Liver (tissue), 9 donors: ENCODE data around the gene ANP32A. TPM values are rescaled to one million over a fixed set of nuclear protein-coding genes. Genes with fewer than 3 reads are reported as not detected.
A peak's percentile ranks its signal among the peaks of the same experiment; 100 is the strongest.

Source experiments
- DNase-seq: peaks from one replicate; pipeline ENCODE4 v3.0.0-alpha.2; 2017; ENCODE audit warnings: low spot score
- H3K27ac ChIP-seq, 2 donors: one replicate each; pipeline ENCODE4 v1.7.0; 2013; ENCODE audit warnings: inconsistent platforms in 2 of 2, low read length in 2 of 2, control low read depth in 1 of 2, low read depth in 1 of 2, mild to moderate bottlenecking in 1 of 2
- H3K27me3 ChIP-seq, 4 donors: one replicate each; pipeline versions ENCODE4 v1.6.1 to v1.7.0; 2013; ENCODE audit warnings: low read length in 3 of 4, inconsistent platforms in 1 of 4, mild to moderate bottlenecking in 1 of 4, moderate library complexity in 1 of 4; ENCODE audit not compliant: control insufficient read depth in 4 of 4, insufficient read depth in 4 of 4
- H3K36me3 ChIP-seq, 4 donors: one replicate each; pipeline versions ENCODE4 v1.6.1 to v1.7.0; 2013; ENCODE audit warnings: low read length in 3 of 4, mild to moderate bottlenecking in 3 of 4, low read depth in 1 of 4, moderate library complexity in 1 of 4; ENCODE audit not compliant: control insufficient read depth in 4 of 4, insufficient read depth in 3 of 4
- H3K4me1 ChIP-seq, 4 donors: one replicate each; pipeline versions ENCODE4 v1.6.1 to v1.7.0; 2013; ENCODE audit warnings: low read length in 3 of 4, mild to moderate bottlenecking in 3 of 4, moderate library complexity in 1 of 4; ENCODE audit not compliant: control insufficient read depth in 4 of 4, insufficient read depth in 4 of 4
- H3K4me3 ChIP-seq, 3 donors: one replicate each; pipeline versions ENCODE4 v1.6.1 to v1.7.0; 2013; ENCODE audit warnings: low read length in 3 of 3, control low read depth in 1 of 3, low read depth in 1 of 3, mild to moderate bottlenecking in 1 of 3
- H3K9ac ChIP-seq, 2 donors: one replicate each; pipeline ENCODE4 v1.7.0; 2013; ENCODE audit warnings: low read length in 2 of 2, mild to moderate bottlenecking in 2 of 2, moderate library complexity in 2 of 2, control low read depth in 1 of 2, low read depth in 1 of 2
- H3K9me3 ChIP-seq, 4 donors: one replicate each; pipeline versions ENCODE4 v1.6.1 to v1.7.0; 2013; ENCODE audit warnings: low read length in 3 of 4; ENCODE audit not compliant: control insufficient read depth in 4 of 4
- ATF3 ChIP-seq: IDR thresholded peaks from 2 replicates; pipeline ENCODE4 v1.6.1; 2016; ENCODE audit warnings: antibody characterized with exemption
- EGR1 ChIP-seq, 2 donors: IDR thresholded peaks; 2 replicates each; pipeline ENCODE4 v1.6.1; 2016 to 2018; ENCODE audit warnings: antibody characterized with exemption in 2 of 2, low read depth in 2 of 2
- FOXA1 ChIP-seq: IDR thresholded peaks from 2 replicates; pipeline ENCODE4 v1.6.1; 2016; ENCODE audit warnings: antibody characterized with exemption
- FOXA2 ChIP-seq: IDR thresholded peaks from 2 replicates; pipeline ENCODE4 v1.6.1; 2016; ENCODE audit warnings: antibody characterized with exemption
- HNF4A ChIP-seq, 2 donors: conservative IDR thresholded peaks; 2 replicates each; pipeline ENCODE4 v1.6.1; 2016; ENCODE audit warnings: antibody characterized with exemption in 2 of 2, mild to moderate bottlenecking in 2 of 2
- JUND ChIP-seq, 2 donors: IDR thresholded peaks; 2 replicates each; pipeline ENCODE4 v1.6.1; 2016; ENCODE audit warnings: antibody characterized with exemption in 2 of 2
- MAX ChIP-seq: IDR thresholded peaks from 2 replicates; pipeline ENCODE4 v1.6.1; 2016; ENCODE audit warnings: antibody characterized with exemption
- NR2F2 ChIP-seq: IDR thresholded peaks from 2 replicates; pipeline ENCODE4 v1.6.1; 2016; ENCODE audit warnings: antibody characterized with exemption
- RAD21 ChIP-seq, 2 donors: IDR thresholded peaks; 2 replicates each; pipeline ENCODE4 v1.6.1; 2016; ENCODE audit warnings: antibody characterized with exemption in 2 of 2, mild to moderate bottlenecking in 2 of 2
- REST ChIP-seq: IDR thresholded peaks from 2 replicates; pipeline ENCODE4 v1.6.1; 2016; ENCODE audit warnings: antibody characterized with exemption, mild to moderate bottlenecking
- RXRA ChIP-seq, 2 donors: IDR thresholded peaks; 2 replicates each; pipeline ENCODE4 v1.6.1; 2017 to 2018; ENCODE audit warnings: antibody characterized with exemption in 2 of 2, mild to moderate bottlenecking in 1 of 2
- SP1 ChIP-seq: IDR thresholded peaks from 2 replicates; pipeline ENCODE4 v1.6.1; 2018; ENCODE audit warnings: antibody characterized with exemption, mild to moderate bottlenecking
- TAF1 ChIP-seq: conservative IDR thresholded peaks from 2 replicates; pipeline ENCODE4 v1.6.1; 2016; ENCODE audit warnings: antibody characterized with exemption, mild to moderate bottlenecking
- ZBTB33 ChIP-seq: IDR thresholded peaks from 2 replicates; pipeline ENCODE4 v1.6.1; 2016; ENCODE audit warnings: antibody characterized with exemption
- WGBS: extraction: QIAGEN DNeasy Blood & Tissue Kit; methylation state at CpG from one replicate; pipeline ENCODE4 v1.1.7; 2013; 5-methylcytosine and 5-hydroxymethylcytosine counted together
- polyA plus RNA-seq, 2 donors: library from polyadenylated mRNA; stranded (reverse) in 1 of 2; unstranded in 1 of 2; fragments of 200-250 nt in 1 of 2; fragments of >200 nt in 1 of 2; fragmentation: Nextera tagmentation in 1 of 2; extraction: Ambion mirVana in 1 of 2; gene quantifications; one replicate each; pipeline versions ENCODE4 v1.2.1 to v1.2.3, GENCODE V29; 2013 to 2015
- total RNA-seq, 2 donors: library from RNA; depleted of rRNA; stranded (reverse); fragments of >200 nt; gene quantifications; one replicate each; pipeline ENCODE4 v1.2.3, GENCODE V29; 2014
- TF ChIP-seq, protein P1 (sequence below): fragments of 150-350 bp; IDR thresholded peaks from 2 replicates; pipeline ENCODE4 v1.5.1; 2017; ENCODE audit warnings: improper control_type of control experiment, low read depth, low read length; ENCODE audit not compliant: missing input control
- donor health status: healthy.
- donor health status: healthy.
- donor health status: healthy.
- donor health status: healthy.
- donor health status: healthy.

ANP32A gene
- total and polyA plus RNA-seq, 4 donors: 30.5 to 60.4 (median 39.4) TPM

DNA sequence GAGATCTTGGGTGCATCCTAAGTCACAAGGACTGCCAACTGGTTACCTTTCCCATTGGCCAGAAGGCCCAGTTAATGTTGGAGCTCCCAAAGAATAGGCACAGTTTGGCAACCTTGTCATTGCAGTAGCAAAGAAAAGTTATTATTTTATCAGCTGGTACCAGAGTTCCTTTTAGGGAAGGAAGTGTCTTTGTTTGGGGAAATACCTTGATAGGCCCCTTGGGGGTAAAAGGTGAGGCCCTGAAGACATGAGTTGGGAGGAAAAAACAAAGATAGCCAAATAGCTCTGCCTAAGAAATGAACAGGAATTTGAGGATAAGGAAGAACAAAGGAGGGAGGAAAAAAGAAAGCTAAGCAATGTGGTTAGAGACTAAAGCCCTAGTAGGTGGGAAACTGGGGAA lies 85.8 kb downstream of the ANP32A start:
- Histone ChIP-seq H3K4me1 (no peaks in the 10 kb centered on the region), H3K27ac (no peak overlapping the region), H3K27me3 (no peaks in the 10 kb centered on the region), H3K9ac (no peak overlapping the region), H3K9me3 (no peaks in the 10 kb centered on the region), H3K36me3 (no peaks in the 10 kb centered on the region), H3K4me3 (no peak overlapping the region)
- no peak for DNase-seq
- no peak for TF ChIP-seq EGR1 (IDR thresholded peaks at IDR 0.05; ENCODE audit: low read depth in 2 of 2)
- TF ChIP-seq, protein P1, sequence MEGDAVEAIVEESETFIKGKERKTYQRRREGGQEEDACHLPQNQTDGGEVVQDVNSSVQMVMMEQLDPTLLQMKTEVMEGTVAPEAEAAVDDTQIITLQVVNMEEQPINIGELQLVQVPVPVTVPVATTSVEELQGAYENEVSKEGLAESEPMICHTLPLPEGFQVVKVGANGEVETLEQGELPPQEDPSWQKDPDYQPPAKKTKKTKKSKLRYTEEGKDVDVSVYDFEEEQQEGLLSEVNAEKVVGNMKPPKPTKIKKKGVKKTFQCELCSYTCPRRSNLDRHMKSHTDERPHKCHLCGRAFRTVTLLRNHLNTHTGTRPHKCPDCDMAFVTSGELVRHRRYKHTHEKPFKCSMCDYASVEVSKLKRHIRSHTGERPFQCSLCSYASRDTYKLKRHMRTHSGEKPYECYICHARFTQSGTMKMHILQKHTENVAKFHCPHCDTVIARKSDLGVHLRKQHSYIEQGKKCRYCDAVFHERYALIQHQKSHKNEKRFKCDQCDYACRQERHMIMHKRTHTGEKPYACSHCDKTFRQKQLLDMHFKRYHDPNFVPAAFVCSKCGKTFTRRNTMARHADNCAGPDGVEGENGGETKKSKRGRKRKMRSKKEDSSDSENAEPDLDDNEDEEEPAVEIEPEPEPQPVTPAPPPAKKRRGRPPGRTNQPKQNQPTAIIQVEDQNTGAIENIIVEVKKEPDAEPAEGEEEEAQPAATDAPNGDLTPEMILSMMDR: no peak
- no peak for TF ChIP-seq RXRA (IDR thresholded peaks at IDR 0.05)
- no peak for TF ChIP-seq TAF1
- no peak for TF ChIP-seq MAX
- TF ChIP-seq JUND (IDR thresholded peaks at IDR 0.05): no peak
- no peak for TF ChIP-seq FOXA2
- TF ChIP-seq ZBTB33: no peak
- no peak for TF ChIP-seq FOXA1

- no peaks in the 10 kb centered on the region for H3K9me3 ChIP-seq
- no peak for DNase-seq
- TF ChIP-seq HNF4A (conservative IDR thresholded peaks at IDR 0.05) (peak; percentile 17 to 37), SP1 (no peak)
- H3K4me3 ChIP-seq: no peak overlapping the region
- H3K27ac ChIP-seq: no peak overlapping the region
- H3K4me1 ChIP-seq: no peaks in the 10 kb centered on the region
- no peaks in the 10 kb centered on the region for H3K27me3 ChIP-seq
- no peak overlapping the region for H3K9ac ChIP-seq
- H3K36me3 ChIP-seq: no peaks in the 10 kb centered on the region
These were observed 86.3 kb downstream of the ANP32A start for GRCh38 chr15:68734352-68734751.

GRCh38 chr15:68733666-68734065 lies 87.0 kb downstream of the ANP32A start:
- Histone ChIP-seq H3K4me3 (no peak overlapping the region), H3K27ac (no peak overlapping the region), H3K27me3 (no peaks in the 10 kb centered on the region), H3K36me3 (no peaks in the 10 kb centered on the region), H3K9ac (no peak overlapping the region), H3K9me3 (no peaks in the 10 kb centered on the region), H3K4me1 (no peaks in the 10 kb centered on the region)
- WGBS: 41% methylated on average over 6 of the region's 6 CpGs
- no peak for DNase-seq
- TF ChIP-seq, protein P1: no peak
- TF ChIP-seq ATF3 (no peak), REST (no peak), ZBTB33 (no peak), EGR1 (IDR thresholded peaks at IDR 0.05; ENCODE audit: low read depth in 2 of 2) (no peak), TAF1 (no peak), RAD21 (IDR thresholded peaks at IDR 0.05) (no peak), NR2F2 (no peak), MAX (no peak), FOXA1 (no peak), HNF4A (conservative IDR thresholded peaks at IDR 0.05) (no peak)
